Measurements from ENCODE around the gene TMEM115. TPM values are rescaled to one million over a fixed set of nuclear protein-coding genes. Genes with fewer than 3 reads are reported as not detected.

TMEM115 gene
- total RNA-seq, 2 experiments from 2014 or later: 25.2 to 26.3 TPM

DNA sequence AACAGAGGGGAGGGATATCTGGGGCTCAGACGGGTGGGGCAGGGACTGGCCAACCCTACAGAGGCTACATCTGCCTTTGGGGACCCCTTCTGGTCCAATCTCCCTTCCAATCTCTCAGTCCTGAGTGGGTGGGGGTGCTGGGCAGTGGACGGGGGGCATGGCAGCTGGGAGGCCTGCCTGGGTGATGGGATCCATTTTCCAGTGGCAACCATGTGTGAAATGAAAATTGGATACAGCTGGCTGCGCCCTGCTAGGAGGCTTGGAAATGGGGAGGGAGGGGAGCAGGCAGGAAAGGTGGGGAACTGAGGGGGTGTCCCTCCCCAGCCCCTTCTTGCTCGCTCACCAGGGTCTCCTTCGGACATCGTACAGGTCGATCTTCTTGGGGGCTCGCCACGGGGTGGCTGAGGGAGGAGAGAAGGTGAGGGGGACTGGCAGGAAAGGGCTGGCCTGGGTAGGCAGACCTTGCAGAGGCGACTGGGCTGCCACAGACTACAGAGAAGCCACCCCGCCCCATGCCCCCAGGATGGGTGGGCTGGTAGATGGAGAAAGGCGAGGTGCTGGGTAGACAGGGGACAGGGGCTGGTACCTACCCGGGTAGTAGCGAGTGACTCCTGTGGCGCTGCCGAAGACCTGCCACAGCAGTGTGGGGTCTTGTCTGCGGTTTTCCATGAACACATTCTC, 21.2 kb upstream of the TMEM115 start:
- ChIA-PET POLR2A (no interaction called here), CTCF (interaction anchor here (0.7 kb wide), 1 partner anchor 143 kb away, joined by 3 read pairs; no protein-coding TSS in a partner anchor)

DNA sequence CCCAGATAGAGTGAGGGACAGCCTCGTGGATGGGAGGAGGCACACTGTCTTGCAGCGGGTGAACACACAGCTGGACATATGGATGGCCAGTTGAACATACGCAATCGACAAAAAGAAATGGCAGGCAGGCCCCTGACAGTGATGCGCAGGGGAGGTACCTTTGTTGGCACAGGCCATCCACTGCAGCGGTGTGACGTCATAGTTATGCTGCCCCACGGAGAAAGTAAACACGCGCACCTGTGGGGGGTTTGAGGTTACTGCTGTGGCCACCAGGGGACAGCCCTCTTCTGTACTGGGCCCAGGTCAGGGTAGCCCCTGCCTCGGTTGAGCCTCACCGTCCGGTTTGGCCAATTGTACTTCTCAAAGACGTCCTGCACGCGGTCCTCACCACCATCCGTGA, 19.4 kb upstream of the TMEM115 start:
- CTCF ChIA-PET: no interaction called here

DNA sequence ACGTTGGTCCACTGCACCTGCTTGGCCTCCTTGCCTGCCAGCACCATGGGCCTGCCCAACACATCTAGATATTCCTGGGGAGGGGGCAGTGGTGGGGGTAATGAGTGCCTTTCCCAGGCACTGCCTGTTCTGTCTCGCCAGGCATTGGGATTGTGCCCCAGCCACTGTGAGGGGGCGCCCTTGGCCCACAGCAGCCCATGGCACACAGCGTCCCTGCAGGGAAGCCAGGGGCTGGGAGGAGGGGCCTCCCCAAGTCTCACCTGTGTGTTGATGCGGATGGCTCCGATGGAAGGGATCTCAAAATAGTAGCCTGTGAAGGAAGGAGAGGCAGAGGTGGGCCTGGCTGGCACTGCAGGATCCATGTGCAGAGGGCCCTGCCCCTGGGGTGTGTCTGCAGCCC, 18.7 kb upstream of the TMEM115 start:
- ChIA-PET CTCF (no interaction called here), POLR2A (no interaction called here)

More for the DNA sequence above, 19.4 kb upstream of the TMEM115 start:
- POLR2A ChIA-PET: no interaction called here

DNA sequence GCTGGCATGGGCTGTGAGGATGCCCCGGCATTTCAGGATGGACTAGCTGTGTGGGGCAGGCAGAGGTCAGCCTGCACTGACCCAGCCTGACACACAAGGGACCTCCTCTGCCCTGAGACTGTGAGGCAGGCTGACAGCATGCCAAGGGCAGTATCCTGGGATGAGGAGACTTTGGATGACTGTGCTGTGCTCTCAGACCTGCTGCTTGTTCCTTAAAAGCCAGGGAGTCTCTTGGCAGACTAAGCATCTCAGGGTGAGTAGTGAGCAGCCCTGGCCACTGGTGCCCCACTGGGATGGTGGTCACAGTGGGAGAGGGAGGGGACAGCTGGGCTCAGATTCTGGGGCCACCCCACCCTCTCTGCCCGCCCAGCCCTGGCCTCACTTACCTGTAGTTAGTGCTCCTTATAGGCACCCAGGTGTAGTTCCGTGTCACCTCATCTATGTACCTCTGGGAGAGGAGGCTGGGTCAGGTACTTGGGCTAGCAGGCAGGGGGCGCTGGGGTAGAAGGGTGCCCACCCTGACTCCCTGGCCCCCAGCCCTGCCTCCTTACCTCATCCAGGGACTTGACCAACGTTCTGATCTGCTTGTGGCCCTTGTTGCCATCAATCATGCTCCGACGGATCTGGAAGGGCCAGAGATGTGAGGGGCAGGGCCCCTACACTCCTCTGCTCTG, 16.1 kb upstream of the TMEM115 start:
- ChIA-PET CTCF (no interaction called here), POLR2A (no interaction called here)

DNA sequence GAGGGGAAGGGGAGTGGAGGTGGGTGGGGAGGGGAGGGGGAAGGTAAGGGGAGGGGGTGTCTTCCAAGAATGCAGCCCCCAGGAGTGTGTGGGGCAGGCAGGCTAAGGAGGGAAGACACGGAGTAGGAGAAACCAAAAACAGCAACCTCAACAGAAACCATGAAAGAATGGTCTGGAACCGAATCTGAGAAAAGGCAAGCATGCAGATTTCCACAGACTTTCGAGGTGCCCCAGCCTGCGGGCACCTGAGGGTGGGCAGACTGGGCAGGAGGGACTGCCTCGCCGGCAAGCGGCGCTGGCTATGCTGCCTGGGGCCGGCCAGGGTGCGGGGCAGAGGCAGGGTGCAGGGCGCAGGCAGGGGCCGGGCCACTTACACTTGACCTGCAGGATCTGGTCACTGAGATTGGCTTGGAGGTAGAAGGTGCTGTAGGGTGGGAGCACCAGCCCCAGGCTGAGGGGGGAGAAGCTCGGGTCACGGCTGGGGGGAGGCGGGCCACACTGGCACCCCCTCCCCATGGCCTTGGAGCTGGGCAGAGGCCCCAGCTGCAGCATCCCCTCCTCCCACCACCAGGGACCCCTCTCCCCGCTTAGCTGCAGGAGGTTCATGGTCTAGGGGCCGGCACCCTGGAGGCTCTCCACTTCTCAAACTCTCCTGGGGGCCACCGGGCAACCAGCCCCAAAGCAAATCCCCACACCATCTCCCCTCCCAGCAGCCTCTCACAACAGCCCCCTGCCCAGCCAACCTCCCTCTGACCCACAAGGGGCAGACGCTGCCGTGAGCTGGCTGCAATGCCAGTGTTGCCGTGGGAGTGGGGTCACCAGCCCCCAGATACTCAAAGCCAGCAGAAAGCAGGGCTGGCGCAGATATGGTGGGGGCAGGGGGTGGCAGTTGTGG, 15.3 kb upstream of the TMEM115 start:
- CTCF ChIA-PET: no interaction called here
- POLR2A ChIA-PET: no interaction called here

DNA sequence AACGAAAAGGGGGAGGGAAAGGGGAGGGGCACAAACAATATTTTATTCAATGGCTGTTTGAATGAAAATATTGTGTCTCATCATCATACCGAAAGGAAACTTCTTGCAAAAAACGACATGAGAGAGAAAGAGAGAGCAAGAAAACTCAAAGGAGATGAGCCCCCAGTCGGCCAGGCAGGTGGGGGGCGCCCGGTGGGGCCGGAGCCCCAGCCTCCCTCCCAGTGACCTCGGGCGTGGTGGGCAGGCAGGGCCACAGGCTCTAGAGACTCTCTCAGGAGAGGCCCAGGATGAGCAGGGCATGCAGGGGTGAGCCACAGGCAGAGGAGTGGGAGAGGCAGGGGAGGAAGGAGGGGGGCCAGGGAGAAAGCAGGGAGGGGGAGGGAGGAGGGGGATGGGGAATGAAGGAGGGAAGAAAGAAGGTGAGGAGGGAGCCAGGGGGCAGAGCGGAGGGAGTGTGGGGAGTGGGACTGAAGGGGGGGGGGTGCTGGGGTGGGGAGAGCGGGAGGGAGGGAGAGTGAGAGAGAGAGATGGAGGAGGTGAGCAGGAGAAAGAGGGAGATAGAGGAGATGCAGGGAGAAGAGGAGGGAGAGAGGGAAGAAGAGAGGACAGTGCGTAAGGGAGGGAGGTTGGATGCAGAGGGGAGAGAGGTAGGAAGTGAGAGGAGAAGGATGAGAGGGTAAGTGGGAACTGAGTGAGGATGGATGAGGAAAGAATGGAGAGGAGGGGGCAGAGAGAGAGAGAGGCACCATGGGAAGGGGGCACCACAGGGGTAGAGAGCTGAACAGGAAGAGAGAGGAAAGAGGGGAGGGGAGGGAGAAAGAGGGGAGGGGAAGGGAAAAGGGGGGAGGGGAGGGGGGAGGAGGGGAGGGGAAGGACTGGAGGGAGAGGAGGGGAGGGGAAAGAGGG, 14.1 kb upstream of the TMEM115 start:
- ChIA-PET CTCF (interaction anchor here (0.6 kb wide), 1 partner anchor 17 kb away, joined by 4 read pairs; no protein-coding TSS in a partner anchor), POLR2A (no interaction called here)

DNA sequence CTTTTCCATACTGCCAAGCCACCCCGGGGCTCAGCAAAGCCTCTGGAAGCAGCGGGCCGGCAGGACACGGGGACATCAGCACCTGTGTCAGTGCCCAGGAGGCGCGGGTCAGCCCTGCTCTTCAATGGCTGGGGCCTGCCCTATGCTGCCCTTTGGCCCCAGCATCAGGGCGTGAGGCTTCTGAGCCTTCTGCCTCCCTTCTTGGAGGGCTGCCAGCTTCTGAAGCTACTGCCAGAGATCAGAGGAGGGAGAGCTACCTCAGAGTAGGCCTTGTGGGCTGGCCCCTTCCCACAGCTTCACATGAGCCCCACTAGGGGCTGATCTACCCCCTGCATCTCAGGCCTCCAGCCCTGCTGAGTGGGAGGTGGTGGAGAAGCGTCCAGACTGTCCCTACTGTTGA, 13.0 kb upstream of the TMEM115 start:
- ChIA-PET POLR2A (no interaction called here), CTCF (no interaction called here)

DNA sequence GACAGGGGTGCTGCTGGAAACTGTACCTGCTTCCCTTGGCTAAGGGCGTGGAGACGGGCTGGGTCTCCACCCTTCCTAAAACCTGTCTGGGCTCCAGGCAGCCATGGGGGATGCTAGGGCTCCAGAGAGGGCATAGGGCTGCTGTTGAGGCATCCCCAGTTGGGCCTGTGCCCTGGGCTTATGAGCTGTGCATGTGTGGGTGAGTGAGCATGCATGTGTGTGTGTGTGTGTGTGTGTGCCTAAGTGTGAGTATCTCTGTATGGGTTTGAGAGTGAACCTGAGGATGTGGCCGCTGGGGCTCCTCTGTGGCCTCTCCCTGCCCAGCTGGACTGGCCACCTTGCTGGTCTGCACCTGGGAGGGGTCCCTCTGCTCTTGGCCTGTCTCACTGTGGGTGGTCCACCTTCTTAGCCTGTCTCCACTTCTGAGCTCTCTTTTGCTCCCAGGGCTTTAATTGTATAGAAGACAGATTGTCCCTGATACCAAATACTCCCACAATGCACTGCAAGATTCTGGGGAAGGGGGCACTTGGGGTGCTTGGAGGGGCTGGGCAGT, 11.9 kb upstream of the TMEM115 start:
- ChIA-PET POLR2A (no interaction called here), CTCF (interaction anchor here (0.9 kb wide), 1 partner anchor 171 kb away, joined by 3 read pairs; no protein-coding TSS in a partner anchor)

DNA sequence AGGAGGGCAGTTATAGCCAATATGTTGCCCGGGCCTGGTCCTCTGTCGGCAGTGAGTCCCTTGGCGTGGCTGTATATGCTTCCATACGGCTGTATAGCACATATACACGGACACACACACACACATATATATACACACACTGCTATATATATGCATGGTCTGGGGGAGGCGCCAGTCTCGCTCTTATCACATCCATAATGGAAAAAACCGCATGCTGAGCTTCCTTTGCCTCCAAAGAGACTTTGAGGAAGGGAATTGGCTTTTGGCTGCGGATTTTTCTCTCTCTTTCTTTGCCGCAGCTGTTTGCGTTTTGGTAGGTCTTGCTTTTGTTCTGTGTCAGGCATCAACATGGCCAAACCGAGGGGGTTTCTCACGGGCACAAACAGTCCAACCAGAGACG, 11.3 kb upstream of the TMEM115 start:
- POLR2A ChIA-PET: no interaction called here
- CTCF ChIA-PET: interaction anchor here (0.9 to 1.0 kb wide), 2 partner anchors 11 to 172 kb away, joined by 3 read pairs; partner anchors contain the start of gene TMEM115

DNA sequence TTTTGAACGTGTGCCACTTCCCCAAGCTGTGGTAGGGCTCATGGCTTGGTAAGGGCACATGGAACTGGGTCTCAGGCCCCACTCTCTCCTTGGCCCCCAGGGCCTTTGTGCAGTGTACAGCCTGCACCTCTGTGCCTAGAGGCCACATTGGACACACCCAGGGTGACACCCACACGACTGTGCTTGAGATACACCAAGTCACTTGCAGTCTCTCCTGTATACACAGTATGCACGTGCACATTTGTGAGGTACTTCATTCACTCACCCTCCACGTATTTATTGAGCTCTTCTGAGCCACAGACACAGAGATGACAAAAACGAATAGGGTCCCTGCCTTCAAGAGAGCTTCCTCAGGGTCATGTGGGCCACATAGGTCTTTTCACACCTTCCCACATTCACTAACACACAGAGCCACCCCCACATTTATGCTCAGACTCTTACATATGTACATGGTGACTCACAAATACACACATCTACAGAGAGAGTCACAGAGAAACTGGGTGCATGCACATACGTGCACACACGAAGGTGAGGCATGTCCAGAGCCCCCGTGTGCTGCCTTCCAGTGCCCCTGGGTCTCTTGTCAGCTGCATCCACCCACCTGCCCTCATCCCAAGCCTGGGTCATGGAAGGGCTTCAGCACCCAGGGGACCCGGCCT, 9.8 kb upstream of the TMEM115 start:
- POLR2A ChIA-PET: no interaction called here

DNA sequence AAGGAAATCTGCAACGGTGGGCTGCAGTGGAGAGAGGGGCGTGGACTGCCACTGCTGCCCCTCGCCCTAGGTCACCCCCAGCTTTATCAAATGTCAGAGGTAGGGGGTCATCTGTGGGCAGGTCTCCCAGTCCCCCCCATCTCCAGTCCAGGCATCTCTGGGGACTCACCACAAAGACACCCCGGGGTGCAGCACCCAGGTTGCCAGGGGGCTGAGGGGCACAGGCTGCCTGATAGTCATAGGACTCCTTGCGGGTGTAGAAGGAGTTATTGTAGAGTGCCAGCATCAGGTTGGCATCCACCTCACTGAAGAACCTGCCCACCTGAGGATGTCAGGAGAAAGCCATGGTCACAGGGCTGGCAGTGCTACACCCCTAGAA, 6.5 kb upstream of the TMEM115 start:
- POLR2A ChIA-PET: interaction anchor here (0.5 kb wide), 1 partner anchor 1911 kb away, joined by 4 read pairs; no protein-coding TSS in a partner anchor
- CTCF ChIA-PET: interaction anchor here (1.0 kb wide), 1 partner anchor 250 kb away, joined by 4 read pairs; the partner anchor contains the start of gene MAPKAPK3

More for the DNA sequence above, 9.8 kb upstream of the TMEM115 start:
- CTCF ChIA-PET: interaction anchor here (1.0 to 1.3 kb wide), 2 partner anchors 9 to 67 kb away, joined by 3 to 4 read pairs; partner anchors contain the start of gene TMEM115

DNA sequence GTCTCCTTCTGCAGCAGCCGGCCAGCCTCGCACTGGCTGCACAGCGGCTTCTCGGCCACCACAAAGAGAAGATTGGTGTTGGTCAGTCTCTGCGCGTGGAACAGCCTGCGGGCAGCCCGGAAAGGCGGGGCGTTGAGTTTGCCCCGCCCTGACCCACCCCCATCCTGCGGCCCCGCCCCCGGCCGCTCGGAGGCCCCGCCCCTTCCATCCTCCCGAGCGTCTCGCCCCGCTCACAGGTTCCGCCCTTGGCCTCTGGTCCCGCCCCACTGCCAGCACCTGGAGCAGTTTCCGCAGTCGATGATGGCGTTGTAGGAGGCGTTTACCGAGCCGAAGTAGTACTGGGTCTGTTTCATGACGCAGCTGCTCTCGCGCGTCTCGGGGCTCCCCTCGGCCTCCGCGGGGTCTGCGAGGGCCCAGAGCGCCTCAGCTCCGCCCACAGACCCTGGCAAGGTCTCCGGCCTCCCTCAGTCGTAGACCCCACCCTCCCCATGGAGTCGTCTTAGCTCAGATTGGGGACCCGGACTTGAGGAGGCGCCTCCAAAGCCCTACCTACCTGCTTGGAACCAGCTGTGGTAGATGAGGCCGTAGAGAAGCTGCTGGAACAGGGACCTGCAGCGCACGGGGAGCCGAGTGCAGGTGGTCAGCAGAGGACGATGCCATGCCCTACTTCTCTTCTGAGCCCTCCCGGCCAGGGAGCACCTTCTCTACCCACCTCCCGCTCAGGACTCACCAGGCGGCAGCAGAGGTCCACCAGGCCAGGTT, 5.9 kb upstream of the TMEM115 start:
- CTCF ChIA-PET: interaction anchor here (0.6 to 1.0 kb wide), 3 partner anchors 18 to 251 kb away, joined by 3 to 5 read pairs (median 4); partner anchors contain the start of genes HEMK1 and MAPKAPK3
- POLR2A ChIA-PET: interaction anchor here (0.5 to 1.4 kb wide), 4 partner anchors 12 to 1912 kb away, joined by 3 to 4 read pairs (median 3); partner anchors contain the start of gene NPRL2

DNA sequence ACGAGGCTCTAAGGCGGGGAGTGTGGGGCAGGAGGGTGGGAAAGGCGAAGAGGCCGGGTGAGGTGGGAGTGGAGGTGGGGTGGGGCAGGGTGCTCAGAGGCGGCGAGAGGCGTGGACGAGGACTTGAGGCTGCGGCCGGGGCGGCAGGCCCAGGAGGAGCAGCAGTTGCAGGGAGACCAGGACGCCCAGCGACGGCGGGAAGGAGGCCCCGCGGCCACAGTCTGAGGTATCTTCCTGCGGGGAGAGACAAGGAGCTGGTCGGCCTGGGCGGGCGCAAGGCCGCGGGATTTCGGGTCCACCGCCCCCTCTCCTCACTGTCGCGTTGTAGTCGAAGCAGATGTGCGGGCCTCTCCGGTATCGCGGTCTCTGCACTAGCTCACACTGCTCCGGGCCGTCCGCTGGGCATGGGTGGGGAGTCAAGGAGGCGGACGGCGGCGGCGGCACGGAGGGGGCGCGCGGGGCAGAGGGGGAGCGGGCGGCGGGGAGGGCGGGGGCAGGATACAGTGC, 5.3 kb upstream of the TMEM115 start:
- ChIA-PET POLR2A (interaction anchor here (0.9 to 1.4 kb wide), 4 partner anchors 11 to 27 kb away, joined by 3 to 5 read pairs (median 3); partner anchors contain the start of gene NPRL2), CTCF (interaction anchor here (0.7 to 0.9 kb wide), 2 partner anchors 203 to 205 kb away, joined by 3 read pairs; partner anchors contain the start of genes C3orf18 and HEMK1)

DNA sequence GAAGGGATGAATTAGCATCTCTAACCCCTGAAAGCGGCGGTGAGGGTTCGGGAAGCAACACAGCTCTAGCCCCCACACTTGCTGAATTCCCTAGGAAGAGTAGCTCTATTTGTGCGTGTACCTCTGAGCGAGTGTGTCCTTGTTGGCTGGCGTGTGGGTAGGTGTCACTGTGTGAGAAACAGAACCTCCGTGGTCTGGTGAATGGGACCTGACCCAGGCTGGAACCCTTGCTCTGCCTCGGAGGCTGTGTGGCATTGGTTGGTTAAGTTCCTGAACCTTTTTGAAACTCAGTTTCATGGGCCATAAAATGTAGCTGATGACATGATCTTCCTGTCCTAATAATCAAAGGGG, 414 bp upstream of the TMEM115 start:
- CTCF ChIA-PET: interaction anchor here (1.5 to 1.6 kb wide), 2 partner anchors 9 to 10 kb away, joined by 3 to 4 read pairs; partner anchors contain the start of genes CYB561D2 and NPRL2
- POLR2A ChIA-PET: interaction anchor here (1.4 kb wide), 1 partner anchor 23 kb away, joined by 4 read pairs; no protein-coding TSS in a partner anchor

DNA sequence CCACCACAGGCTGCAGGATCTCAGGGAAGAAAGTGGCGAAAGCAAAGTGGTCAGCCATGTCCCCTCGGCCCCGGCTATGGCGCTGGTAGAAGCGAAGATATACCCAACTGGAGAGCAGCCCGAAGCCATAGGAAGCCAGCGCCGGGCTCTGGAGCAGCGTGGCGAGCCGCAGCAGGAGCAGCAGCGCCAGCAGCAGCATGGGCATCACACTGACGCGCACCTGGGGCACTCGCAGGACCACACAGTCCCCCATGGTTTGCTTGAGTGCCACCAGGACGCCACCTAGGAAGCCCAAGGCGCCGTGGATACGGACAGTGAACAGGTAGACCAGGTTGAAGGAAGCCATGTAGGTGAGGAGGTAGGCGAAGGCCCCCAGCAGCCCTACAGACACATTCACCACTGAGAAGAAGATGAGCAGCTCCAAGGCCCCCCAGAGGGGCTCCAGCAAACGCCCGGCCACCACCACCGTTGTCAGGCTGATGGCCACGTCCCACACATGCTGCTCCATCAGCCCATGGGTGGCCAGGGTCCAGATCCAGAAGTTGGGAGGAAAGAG, 888 bp downstream of the TMEM115 start:
- ChIA-PET CTCF (no interaction called here), POLR2A (no interaction called here)

DNA sequence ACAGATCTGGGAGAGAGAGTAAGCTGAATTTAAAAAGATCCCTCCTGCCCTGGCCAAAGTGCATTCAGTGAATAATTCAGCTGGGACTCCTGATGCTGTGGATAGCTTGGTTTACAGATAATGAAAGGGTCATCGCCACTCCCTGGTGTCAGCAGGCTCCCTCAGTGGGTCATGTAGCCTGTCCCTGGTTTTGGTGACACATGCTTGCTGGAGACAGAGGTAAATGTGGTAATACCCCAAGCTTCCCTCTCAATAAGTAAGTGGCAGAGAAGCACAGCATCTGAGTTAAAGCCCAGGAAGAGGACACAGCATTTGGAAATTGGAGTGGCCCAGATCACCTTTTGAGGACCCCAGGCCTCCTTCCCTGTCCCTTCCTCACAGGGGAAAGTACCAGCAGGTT, 1.8 kb downstream of the TMEM115 start:
- POLR2A ChIA-PET: interaction anchor here (1.0 to 1.4 kb wide), 2 partner anchors 16 to 20 kb away, joined by 4 to 5 read pairs; partner anchors contain the start of gene RASSF1
- CTCF ChIA-PET: interaction anchor here (1.1 to 1.8 kb wide), 2 partner anchors 10 to 16 kb away, joined by 3 to 12 read pairs; partner anchors contain the start of gene RASSF1
